ENCODE data around the gene HGFAC.

Gene HGFAC

GRCh38 chr4:3476341-3476747, 34.6 kb downstream of the HGFAC start:
- Histone ChIP-seq H3K4me3 (replicated peaks; ENCODE audit: low read depth, low read length) (no peak overlapping the region), H3K27me3 (replicated peaks; ENCODE audit: control insufficient read depth, insufficient read depth, low read length) (no peaks in the 10 kb centered on the region; the same call in 1 of the 2 replicates), H3K36me3 (ENCODE audit: control insufficient read depth, insufficient read depth, low read length) (no peaks in the 10 kb centered on the region)
- TF ChIP-seq CTCF (IDR thresholded peaks at IDR 0.05; ENCODE audit: insufficient read depth, low read length, poor library complexity, severe bottlenecking) = no peak
- DNase-seq (ENCODE audit: extremely low read depth, insufficient read length) = no peak

GRCh38 chr4:3476936-3477749, 35.4 kb downstream of the HGFAC start:
- TF ChIP-seq CTCF (IDR thresholded peaks at IDR 0.05; ENCODE audit: insufficient read depth, low read length, poor library complexity, severe bottlenecking) = no peak
- no peaks in the 10 kb centered on the region; the same call in 1 of the 2 replicates for H3K27me3 ChIP-seq (replicated peaks; ENCODE audit: control insufficient read depth, insufficient read depth, low read length)
- H3K4me3 ChIP-seq (replicated peaks; ENCODE audit: low read depth, low read length) = no peak overlapping the region
- DNase-seq (ENCODE audit: extremely low read depth, insufficient read length) = no peak
- no peaks in the 10 kb centered on the region for H3K36me3 ChIP-seq (ENCODE audit: control insufficient read depth, insufficient read depth, low read length)

- no peak for TF ChIP-seq CTCF (IDR thresholded peaks at IDR 0.05; ENCODE audit: insufficient read depth, low read length, poor library complexity, severe bottlenecking)
- no peaks in the 10 kb centered on the region; the same call in 1 of the 2 replicates for H3K27me3 ChIP-seq (replicated peaks; ENCODE audit: control insufficient read depth, insufficient read depth, low read length)
- DNase-seq (ENCODE audit: extremely low read depth, insufficient read length) = no peak
- no peak overlapping the region for H3K4me3 ChIP-seq (replicated peaks; ENCODE audit: low read depth, low read length)
- no peaks in the 10 kb centered on the region for H3K36me3 ChIP-seq (ENCODE audit: control insufficient read depth, insufficient read depth, low read length)
These were observed 36.1 kb downstream of the HGFAC start for GRCh38 chr4:3477750-3478430.

GRCh38 chr4:3478446-3479357, 36.9 kb downstream of the HGFAC start:
- Histone ChIP-seq H3K27me3 (replicated peaks; ENCODE audit: control insufficient read depth, insufficient read depth, low read length) (no peaks in the 10 kb centered on the region; the same call in 1 of the 2 replicates), H3K4me3 (replicated peaks; ENCODE audit: low read depth, low read length) (no peak overlapping the region), H3K36me3 (ENCODE audit: control insufficient read depth, insufficient read depth, low read length) (no peaks in the 10 kb centered on the region)
- TF ChIP-seq CTCF (IDR thresholded peaks at IDR 0.05; ENCODE audit: insufficient read depth, low read length, poor library complexity, severe bottlenecking) = no peak
- no peak for DNase-seq (ENCODE audit: extremely low read depth, insufficient read length)

- no peak for TF ChIP-seq CTCF (IDR thresholded peaks at IDR 0.05; ENCODE audit: insufficient read depth, low read length, poor library complexity, severe bottlenecking)
- no peaks in the 10 kb centered on the region; the same call in 1 of the 2 replicates for H3K27me3 ChIP-seq (replicated peaks; ENCODE audit: control insufficient read depth, insufficient read depth, low read length)
- H3K36me3 ChIP-seq (ENCODE audit: control insufficient read depth, insufficient read depth, low read length) = no peaks in the 10 kb centered on the region
- no peak overlapping the region for H3K4me3 ChIP-seq (replicated peaks; ENCODE audit: low read depth, low read length)
- DNase-seq (ENCODE audit: extremely low read depth, insufficient read length) = no peak
These were observed 37.8 kb downstream of the HGFAC start for GRCh38 chr4:3479358-3480101.
